Osteocyte (in vitro differentiated cells): ENCODE results near the gene SSBP3. TPM values are rescaled to one million over a fixed set of nuclear protein-coding genes. Genes with fewer than 3 reads are reported as not detected.

Experiments used
- DNase-seq: peaks from one replicate; pipeline ENCODE4 v3.0.0; 2021; ENCODE audit warnings: mixed read lengths; ENCODE audit not compliant: unreplicated experiment; ENCODE audit errors: extremely low spot score
- H3K27ac Mint-ChIP-seq: one replicate; pipeline ENCODE4 v1.8.0; 2021; ENCODE audit warnings: mild to moderate bottlenecking, mixed read lengths; ENCODE audit not compliant: unreplicated experiment
- H3K27me3 Mint-ChIP-seq: one replicate; pipeline ENCODE4 v1.8.0; 2021; ENCODE audit warnings: mixed read lengths; ENCODE audit not compliant: unreplicated experiment
- H3K36me3 Mint-ChIP-seq: one replicate; pipeline ENCODE4 v1.8.0; 2021; ENCODE audit warnings: mixed read lengths; ENCODE audit not compliant: unreplicated experiment
- H3K4me1 Mint-ChIP-seq: one replicate; pipeline ENCODE4 v1.8.0; 2021; ENCODE audit warnings: mixed read lengths; ENCODE audit not compliant: unreplicated experiment
- H3K4me3 Mint-ChIP-seq: one replicate; pipeline ENCODE4 v1.8.0; 2021; ENCODE audit warnings: mild to moderate bottlenecking, moderate library complexity, mixed read lengths; ENCODE audit not compliant: unreplicated experiment
- H3K9me3 Mint-ChIP-seq: one replicate; pipeline ENCODE4 v1.8.0; 2021; ENCODE audit warnings: mixed read lengths; ENCODE audit not compliant: unreplicated experiment
- CTCF ChIP-seq: fragments of 200-600 bp; sonication (generic); IDR thresholded peaks from 2 replicates; pipeline ENCODE4 v1.5.0; 2021; ENCODE audit warnings: antibody characterized with exemption, mild to moderate bottlenecking, moderate library complexity
- total RNA-seq: library from RNA; stranded (reverse); gene quantifications from 2 replicates; pipeline ENCODE4 v1.2.1, GENCODE V29; 2021

SSBP3 gene
- total RNA-seq, 1 donor from 2014 or later, result 56.4 TPM

- no peaks in the 10 kb centered on the region for H3K27me3 Mint-ChIP-seq
- no peak overlapping the region for H3K4me3 Mint-ChIP-seq
- no peaks in the 10 kb centered on the region for H3K9me3 Mint-ChIP-seq
- TF ChIP-seq CTCF, result no peak
- peaks cover 28% of the 10 kb centered on the region for H3K4me1 Mint-ChIP-seq
- peak overlapping the region; percentile 93 for H3K27ac Mint-ChIP-seq
- no peak for DNase-seq
- H3K36me3 Mint-ChIP-seq, result no peaks in the 10 kb centered on the region
These were observed 118.4 kb downstream of the SSBP3 start for GRCh38 chr1:54287801-54288211.

- no peak for TF ChIP-seq CTCF
- Mint-ChIP-seq H3K36me3 (no peaks in the 10 kb centered on the region), H3K4me1 (peaks cover 26% of the 10 kb centered on the region), H3K27ac (peak overlapping the region; percentile 93), H3K9me3 (no peaks in the 10 kb centered on the region), H3K4me3 (no peak overlapping the region), H3K27me3 (no peaks in the 10 kb centered on the region)
- peak; percentile 85 for DNase-seq
These were observed 119.0 kb downstream of the SSBP3 start for GRCh38 chr1:54287176-54287650.

- H3K27ac Mint-ChIP-seq, result no peak overlapping the region
- no peaks in the 10 kb centered on the region for H3K36me3 Mint-ChIP-seq
- no peak for DNase-seq
- no peaks in the 10 kb centered on the region for H3K27me3 Mint-ChIP-seq
- H3K9me3 Mint-ChIP-seq, result no peaks in the 10 kb centered on the region
- no peak overlapping the region for H3K4me3 Mint-ChIP-seq
- peaks cover 29% of the 10 kb centered on the region for H3K4me1 Mint-ChIP-seq
- no peak for TF ChIP-seq CTCF
These were observed 120.3 kb downstream of the SSBP3 start for GRCh38 chr1:54285815-54286345.

GRCh38 chr1:54284781-54285529, 121.2 kb downstream of the SSBP3 start:
- Mint-ChIP-seq H3K4me3 (no peak overlapping the region), H3K27me3 (no peaks in the 10 kb centered on the region), H3K4me1 (peaks cover 28% of the 10 kb centered on the region), H3K9me3 (no peaks in the 10 kb centered on the region), H3K36me3 (peaks cover 8% of the 10 kb centered on the region), H3K27ac (no peak overlapping the region)
- no peak for DNase-seq
- no peak for TF ChIP-seq CTCF

- peaks cover 10% of the 10 kb centered on the region for H3K36me3 Mint-ChIP-seq
- peaks cover 29% of the 10 kb centered on the region for H3K4me1 Mint-ChIP-seq
- no peak for DNase-seq
- no peaks in the 10 kb centered on the region for H3K27me3 Mint-ChIP-seq
- no peak overlapping the region for H3K27ac Mint-ChIP-seq
- TF ChIP-seq CTCF, result no peak
- H3K9me3 Mint-ChIP-seq, result no peaks in the 10 kb centered on the region
- H3K4me3 Mint-ChIP-seq, result no peak overlapping the region
These were observed 122.4 kb downstream of the SSBP3 start for GRCh38 chr1:54283635-54284385.
